ENCODE results near the gene NR4A3.

The NR4A3 gene

GRCh38 chr9:99813739-99814138 is 7.9 kb upstream of the NR4A3 start:
- no peak for TF ChIP-seq CTCF (conservative IDR thresholded peaks at IDR 0.05; ENCODE audit: control insufficient read depth, insufficient read depth, low read depth, low read length)
- DNase-seq (ENCODE audit: low read depth), result no peak
- H3K4me3 ChIP-seq (ENCODE audit: control insufficient read depth, low read depth, low read length), result no peak overlapping the region

GRCh38 chr9:99814359-99814758 is 7.3 kb upstream of the NR4A3 start:
- no peak for TF ChIP-seq CTCF (conservative IDR thresholded peaks at IDR 0.05; ENCODE audit: control insufficient read depth, insufficient read depth, low read depth, low read length)
- no peak overlapping the region for H3K4me3 ChIP-seq (ENCODE audit: control insufficient read depth, low read depth, low read length)
- DNase-seq (ENCODE audit: low read depth), result no peak

- no peak for TF ChIP-seq CTCF (conservative IDR thresholded peaks at IDR 0.05; ENCODE audit: control insufficient read depth, insufficient read depth, low read depth, low read length)
- no peak for DNase-seq (ENCODE audit: low read depth)
- H3K4me3 ChIP-seq (ENCODE audit: control insufficient read depth, low read depth, low read length), result no peak overlapping the region
These were observed 5.3 kb upstream of the NR4A3 start for GRCh38 chr9:99816392-99816791.

- H3K4me3 ChIP-seq (ENCODE audit: control insufficient read depth, low read depth, low read length), result peak overlapping the region; percentile 67
- no peak for TF ChIP-seq CTCF (conservative IDR thresholded peaks at IDR 0.05; ENCODE audit: control insufficient read depth, insufficient read depth, low read depth, low read length)
- DNase-seq (ENCODE audit: low read depth), result no peak
These were observed 3.2 kb upstream of the NR4A3 start for GRCh38 chr9:99818500-99818899.

GRCh38 chr9:99819123-99819855 is 2.4 kb upstream of the NR4A3 start:
- no peak for TF ChIP-seq CTCF (conservative IDR thresholded peaks at IDR 0.05; ENCODE audit: control insufficient read depth, insufficient read depth, low read depth, low read length)
- peak; percentile 93 for DNase-seq (ENCODE audit: low read depth)
- H3K4me3 ChIP-seq (ENCODE audit: control insufficient read depth, low read depth, low read length), result peak overlapping the region; percentile 67

- peak overlapping the region; percentile 81 for H3K4me3 ChIP-seq (ENCODE audit: control insufficient read depth, low read depth, low read length)
- no peak for TF ChIP-seq CTCF (conservative IDR thresholded peaks at IDR 0.05; ENCODE audit: control insufficient read depth, insufficient read depth, low read depth, low read length)
- peak; percentile 95 for DNase-seq (ENCODE audit: low read depth)
These were observed 1.6 kb upstream of the NR4A3 start for GRCh38 chr9:99819856-99820684.

All from fibroblast of mammary gland (primary cell).